GM12801 (cell line): ENCODE measurements around the gene RALB.

ENCODE experiments used
- TF ChIP-seq, protein P1 (sequence below): IDR thresholded peaks from one replicate; pipeline ENCODE4 v1.5.1; 2011; ENCODE audit warnings: control low read depth; ENCODE audit not compliant: insufficient read length; ENCODE audit errors: extremely low read depth

RALB gene

GRCh38 chr2:120287183-120288015 lies 34.7 kb downstream of the RALB start:
- TF ChIP-seq, protein P1, sequence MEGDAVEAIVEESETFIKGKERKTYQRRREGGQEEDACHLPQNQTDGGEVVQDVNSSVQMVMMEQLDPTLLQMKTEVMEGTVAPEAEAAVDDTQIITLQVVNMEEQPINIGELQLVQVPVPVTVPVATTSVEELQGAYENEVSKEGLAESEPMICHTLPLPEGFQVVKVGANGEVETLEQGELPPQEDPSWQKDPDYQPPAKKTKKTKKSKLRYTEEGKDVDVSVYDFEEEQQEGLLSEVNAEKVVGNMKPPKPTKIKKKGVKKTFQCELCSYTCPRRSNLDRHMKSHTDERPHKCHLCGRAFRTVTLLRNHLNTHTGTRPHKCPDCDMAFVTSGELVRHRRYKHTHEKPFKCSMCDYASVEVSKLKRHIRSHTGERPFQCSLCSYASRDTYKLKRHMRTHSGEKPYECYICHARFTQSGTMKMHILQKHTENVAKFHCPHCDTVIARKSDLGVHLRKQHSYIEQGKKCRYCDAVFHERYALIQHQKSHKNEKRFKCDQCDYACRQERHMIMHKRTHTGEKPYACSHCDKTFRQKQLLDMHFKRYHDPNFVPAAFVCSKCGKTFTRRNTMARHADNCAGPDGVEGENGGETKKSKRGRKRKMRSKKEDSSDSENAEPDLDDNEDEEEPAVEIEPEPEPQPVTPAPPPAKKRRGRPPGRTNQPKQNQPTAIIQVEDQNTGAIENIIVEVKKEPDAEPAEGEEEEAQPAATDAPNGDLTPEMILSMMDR, result no peak

DNA sequence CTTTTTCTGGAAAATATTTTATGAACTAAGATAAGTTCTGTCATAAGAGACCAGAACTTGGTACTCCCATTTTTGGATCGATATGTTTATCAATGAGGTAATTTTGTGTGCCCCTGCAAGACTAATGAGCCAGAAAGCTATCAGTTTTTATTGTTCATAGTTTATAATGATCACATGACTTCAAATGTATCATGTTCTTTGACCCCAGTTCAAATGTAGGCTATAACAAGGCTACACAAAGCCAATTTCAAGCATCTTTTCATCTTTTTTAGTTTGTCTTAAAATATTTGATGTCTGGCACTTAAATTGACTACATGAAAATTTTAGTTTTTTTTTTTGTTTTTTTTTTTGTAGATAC lies 35.3 kb downstream of the RALB start:
- TF ChIP-seq, protein P1, result no peak

- TF ChIP-seq, protein P1, result no peak
Measured at GRCh38 chr2:120289221-120289906, 36.7 kb downstream of the RALB start.

GRCh38 chr2:120290737-120291136 lies 38.1 kb downstream of the RALB start:
- TF ChIP-seq, protein P1, result no peak

GRCh38 chr2:120291401-120292311 lies 39.0 kb downstream of the RALB start:
- TF ChIP-seq, protein P1, result no peak

DNA sequence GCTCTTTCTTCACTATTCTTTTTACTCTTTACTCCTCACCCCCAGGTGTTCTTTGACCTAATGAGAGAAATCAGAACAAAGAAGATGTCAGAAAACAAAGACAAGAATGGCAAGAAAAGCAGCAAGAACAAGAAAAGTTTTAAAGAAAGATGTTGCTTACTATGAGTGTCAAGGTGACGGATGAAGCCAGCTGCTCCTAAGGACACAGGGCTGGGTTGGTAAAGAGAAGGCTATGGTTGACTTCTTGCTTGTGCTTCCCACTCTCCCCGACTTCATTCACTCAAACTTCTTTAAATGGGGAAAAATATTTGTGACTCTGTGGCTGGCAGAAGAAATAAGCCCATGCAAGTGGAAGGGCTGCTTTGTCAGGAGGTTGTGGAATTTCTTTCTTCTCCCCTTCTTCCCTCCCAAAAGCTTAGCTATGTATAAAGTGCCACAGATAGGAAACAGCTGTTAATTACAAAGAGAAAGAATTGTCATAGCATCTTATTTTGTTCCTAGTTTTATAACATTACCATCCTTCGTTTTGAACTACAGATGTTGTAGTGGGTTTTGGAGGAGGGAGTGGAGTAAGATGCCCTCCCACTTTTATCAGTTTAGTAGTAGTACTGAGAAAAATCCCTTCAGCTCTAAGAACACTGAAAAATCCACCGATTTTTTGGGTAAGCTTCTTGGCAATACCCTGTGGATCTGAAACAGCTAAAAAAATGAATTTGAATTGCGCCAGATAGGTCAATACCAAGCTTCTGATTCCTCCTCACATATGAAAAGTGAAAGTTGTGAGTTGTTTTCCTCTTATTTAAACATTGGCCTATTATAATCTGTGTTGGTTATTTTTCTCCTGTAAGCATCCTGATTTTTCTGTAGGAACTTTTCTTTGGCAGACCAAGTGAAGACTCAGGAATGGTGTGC lies 40.7 kb downstream of the RALB start:
- TF ChIP-seq, protein P1, result no peak
